CD4-positive, CD25-positive, alpha-beta regulatory T cell (primary cell): Measurements from ENCODE around the gene CD40. TPM values are rescaled to one million over a fixed set of nuclear protein-coding genes. Genes with fewer than 3 reads are reported as not detected.

ENCODE experiments used
- ATAC-seq, 2 donors: fragments of 150-1000 bp; cut with Tn5 transposase; one replicate each; pipeline ENCODE4 v1.10.0; 2021; ENCODE audit warnings: low read depth in 2 of 2, moderate number of reproducible peaks in 2 of 2, moderate library complexity in 1 of 2
- DNase-seq, 3 donors: peaks; one replicate each; pipeline versions ENCODE4 v3.0.0 to v3.0.0-alpha.2; 2012 to 2022; ENCODE audit warnings: mixed read lengths in 1 of 3
- H3K27ac ChIP-seq: one replicate; pipeline ENCODE4 v1.7.0; 2013; ENCODE audit warnings: mild to moderate bottlenecking, low read length; ENCODE audit not compliant: insufficient read depth, poor library complexity, severe bottlenecking
- H3K27me3 ChIP-seq: one replicate; pipeline ENCODE4 v1.7.0; 2013; ENCODE audit warnings: low read length; ENCODE audit not compliant: control insufficient read depth, insufficient read depth
- H3K36me3 ChIP-seq: one replicate; pipeline ENCODE4 v1.7.0; 2013; ENCODE audit warnings: mild to moderate bottlenecking, low read length, moderate library complexity; ENCODE audit not compliant: control insufficient read depth, insufficient read depth
- H3K4me1 ChIP-seq: 2 replicates; pipeline ENCODE4 v1.7.0; 2013; ENCODE audit warnings: mild to moderate bottlenecking, low read length; ENCODE audit not compliant: insufficient read depth, control insufficient read depth, poor library complexity, severe bottlenecking
- H3K4me3 ChIP-seq: one replicate; pipeline ENCODE4 v1.7.0; 2013; ENCODE audit warnings: low read depth, mild to moderate bottlenecking, low read length, moderate library complexity
- H3K9me3 ChIP-seq, 2 experiments: 1 replicate in 1 of 2; 2 replicates in 1 of 2; pipeline ENCODE4 v1.7.0; 2013; ENCODE audit warnings: low read length in 2 of 2, mild to moderate bottlenecking in 1 of 2, moderate library complexity in 1 of 2; ENCODE audit not compliant: control insufficient read depth in 2 of 2
- H3K27ac Mint-ChIP-seq, 3 donors: one replicate each; pipeline ENCODE4 v1.8.0; 2020 to 2022; ENCODE audit warnings: mild to moderate bottlenecking in 3 of 3, mixed read lengths in 3 of 3, moderate library complexity in 2 of 3
- H3K27me3 Mint-ChIP-seq: one replicate; pipeline ENCODE4 v1.8.0; 2022; ENCODE audit warnings: mild to moderate bottlenecking, mixed read lengths
- H3K36me3 Mint-ChIP-seq: one replicate; pipeline ENCODE4 v1.8.0; 2020; ENCODE audit warnings: mixed read lengths
- H3K4me1 Mint-ChIP-seq, 4 donors: one replicate each; pipeline ENCODE4 v1.8.0; 2020 to 2022; ENCODE audit warnings: mixed read lengths in 4 of 4, mild to moderate bottlenecking in 1 of 4
- H3K4me3 Mint-ChIP-seq, 4 donors: one replicate each; pipeline ENCODE4 v1.8.0; 2020 to 2022; ENCODE audit warnings: mild to moderate bottlenecking in 4 of 4, mixed read lengths in 4 of 4, moderate library complexity in 3 of 4
- H3K9me3 Mint-ChIP-seq, 7 donors: one replicate each; pipeline ENCODE4 v1.8.0; 2020 to 2022; ENCODE audit warnings: mixed read lengths in 7 of 7, mild to moderate bottlenecking in 3 of 7, moderate library complexity in 2 of 7
- polyA plus RNA-seq, 4 donors: library from polyadenylated mRNA; unstranded; fragments of 300-500 nt; fragmentation: Illumina TruSeq; gene quantifications; one replicate each; pipeline ENCODE4 v1.2.3, GENCODE V29; 2021
- total RNA-seq: library from RNA; stranded (reverse); gene quantifications from one replicate; pipeline ENCODE4 v1.2.3, GENCODE V29; 2022

Gene CD40
- total and polyA plus RNA-seq, 5 donors from 2014 or later = 1.7 to 8.7 (median 7.2) TPM

GRCh38 chr20:46164254-46164653, 46.1 kb downstream of the CD40 start:
- no peak overlapping the region for H3K4me3 ChIP-seq
- Mint-ChIP-seq H3K9me3 (no peaks in the 10 kb centered on the region), H3K4me1 (no peaks in the 10 kb centered on the region), H3K27me3 (peaks cover 5% of the 10 kb centered on the region), H3K4me3 (no peak overlapping the region), H3K36me3 (no peaks in the 10 kb centered on the region), H3K27ac (no peak overlapping the region)
- no peaks in the 10 kb centered on the region for H3K4me1 ChIP-seq
- H3K9me3 ChIP-seq = no peaks in the 10 kb centered on the region
- DNase-seq (no peak), ATAC-seq (no peak)
- no peaks in the 10 kb centered on the region for H3K36me3 ChIP-seq
- no peak overlapping the region for H3K27ac ChIP-seq
- peaks cover 5% of the 10 kb centered on the region for H3K27me3 ChIP-seq

GRCh38 chr20:46167080-46167479, 49.0 kb downstream of the CD40 start:
- Histone ChIP-seq H3K4me3 (no peak overlapping the region), H3K9me3 (no peaks in the 10 kb centered on the region), H3K4me1 (no peaks in the 10 kb centered on the region), H3K27me3 (no peaks in the 10 kb centered on the region), H3K36me3 (no peaks in the 10 kb centered on the region), H3K27ac (no peak overlapping the region)
- Mint-ChIP-seq H3K27me3 (peaks cover 23% of the 10 kb centered on the region), H3K27ac (no peak overlapping the region), H3K36me3 (no peaks in the 10 kb centered on the region), H3K4me3 (no peak overlapping the region), H3K9me3 (peaks cover 0 to 1% (median 0%) of the 10 kb centered on the region in 7 donors), H3K4me1 (no peaks in the 10 kb centered on the region)
- ATAC-seq = no peak
- no peak for DNase-seq

GRCh38 chr20:46168438-46168837, 50.3 kb downstream of the CD40 start:
- H3K9me3 ChIP-seq = no peaks in the 10 kb centered on the region
- no peak overlapping the region for H3K4me3 Mint-ChIP-seq
- no peaks in the 10 kb centered on the region for H3K36me3 Mint-ChIP-seq
- DNase-seq (no peak), ATAC-seq (no peak)
- H3K4me1 Mint-ChIP-seq = peaks cover 0 to 2% (median 0%) of the 10 kb centered on the region in 4 donors
- H3K9me3 Mint-ChIP-seq = peaks cover 0 to 1% (median 0%) of the 10 kb centered on the region in 7 donors
- no peak overlapping the region for H3K27ac Mint-ChIP-seq
- H3K27me3 Mint-ChIP-seq = peaks cover 33% of the 10 kb centered on the region
- H3K36me3 ChIP-seq = no peaks in the 10 kb centered on the region
- H3K4me3 ChIP-seq = no peak overlapping the region
- no peaks in the 10 kb centered on the region for H3K4me1 ChIP-seq
- H3K27ac ChIP-seq = no peak overlapping the region
- H3K27me3 ChIP-seq = peaks cover 6% of the 10 kb centered on the region

GRCh38 chr20:46169245-46170171, 51.4 kb downstream of the CD40 start:
- ATAC-seq (no peak), DNase-seq (no peak)
- Mint-ChIP-seq H3K36me3 (no peaks in the 10 kb centered on the region), H3K27ac (no peak overlapping the region), H3K4me1 (peaks cover 0 to 2% (median 0%) of the 10 kb centered on the region in 4 donors), H3K4me3 (no peak overlapping the region), H3K9me3 (peaks cover 0 to 1% (median 0%) of the 10 kb centered on the region in 7 donors), H3K27me3 (peaks cover 42% of the 10 kb centered on the region)
- H3K27me3 ChIP-seq = peaks cover 12% of the 10 kb centered on the region
- H3K9me3 ChIP-seq = no peaks in the 10 kb centered on the region
- H3K4me3 ChIP-seq = no peak overlapping the region
- no peak overlapping the region for H3K27ac ChIP-seq
- H3K36me3 ChIP-seq = no peaks in the 10 kb centered on the region
- H3K4me1 ChIP-seq = no peaks in the 10 kb centered on the region

- ATAC-seq = no peak
- Histone ChIP-seq H3K9me3 (no peaks in the 10 kb centered on the region), H3K36me3 (no peaks in the 10 kb centered on the region), H3K27ac (no peak overlapping the region), H3K4me3 (no peak overlapping the region), H3K4me1 (no peaks in the 10 kb centered on the region), H3K27me3 (peaks cover 17% of the 10 kb centered on the region)
- Mint-ChIP-seq H3K4me1 (peaks cover 0 to 11% (median 0%) of the 10 kb centered on the region in 4 donors), H3K36me3 (no peaks in the 10 kb centered on the region), H3K9me3 (peaks cover 0 to 3% (median 0%) of the 10 kb centered on the region in 7 donors), H3K4me3 (no peak overlapping the region), H3K27ac (no peak overlapping the region), H3K27me3 (peaks cover 60% of the 10 kb centered on the region)
- DNase-seq = no peak
Measured at GRCh38 chr20:46171476-46171875, 53.4 kb downstream of the CD40 start.

- Histone ChIP-seq H3K4me1 (no peaks in the 10 kb centered on the region), H3K27ac (no peak overlapping the region), H3K9me3 (no peaks in the 10 kb centered on the region), H3K36me3 (no peaks in the 10 kb centered on the region), H3K4me3 (no peak overlapping the region), H3K27me3 (peaks cover 17% of the 10 kb centered on the region)
- peaks cover 0 to 11% (median 0%) of the 10 kb centered on the region in 4 donors for H3K4me1 Mint-ChIP-seq
- peaks cover 61% of the 10 kb centered on the region for H3K27me3 Mint-ChIP-seq
- ATAC-seq (no peak), DNase-seq (no peak)
- no peaks in the 10 kb centered on the region for H3K36me3 Mint-ChIP-seq
- H3K4me3 Mint-ChIP-seq = no peak overlapping the region
- H3K9me3 Mint-ChIP-seq = peaks cover 0 to 3% (median 0%) of the 10 kb centered on the region in 7 donors
- H3K27ac Mint-ChIP-seq = no peak overlapping the region
Measured at GRCh38 chr20:46171909-46172308, 53.8 kb downstream of the CD40 start.

GRCh38 chr20:46172455-46172854, 54.3 kb downstream of the CD40 start:
- peaks cover 0 to 3% (median 0%) of the 10 kb centered on the region in 7 donors for H3K9me3 Mint-ChIP-seq
- Histone ChIP-seq H3K9me3 (no peaks in the 10 kb centered on the region), H3K4me3 (no peak overlapping the region), H3K4me1 (no peaks in the 10 kb centered on the region), H3K36me3 (no peaks in the 10 kb centered on the region), H3K27ac (no peak overlapping the region), H3K27me3 (peaks cover 17% of the 10 kb centered on the region)
- H3K4me1 Mint-ChIP-seq = peaks cover 0 to 11% (median 0%) of the 10 kb centered on the region in 4 donors
- no peak overlapping the region for H3K4me3 Mint-ChIP-seq
- H3K36me3 Mint-ChIP-seq = no peaks in the 10 kb centered on the region
- DNase-seq (no peak), ATAC-seq (no peak)
- peaks cover 65% of the 10 kb centered on the region for H3K27me3 Mint-ChIP-seq
- H3K27ac Mint-ChIP-seq = no peak overlapping the region
